ENCODE measurements around the gene ARHGAP28.

GRCh38 chr18:6793986-6794385 is 64.5 kb downstream of the ARHGAP28 start:
- TF ChIP-seq POLR2AphosphoS5 (IDR thresholded peaks at IDR 0.05), result no peak
- TF ChIP-seq, protein P1, sequence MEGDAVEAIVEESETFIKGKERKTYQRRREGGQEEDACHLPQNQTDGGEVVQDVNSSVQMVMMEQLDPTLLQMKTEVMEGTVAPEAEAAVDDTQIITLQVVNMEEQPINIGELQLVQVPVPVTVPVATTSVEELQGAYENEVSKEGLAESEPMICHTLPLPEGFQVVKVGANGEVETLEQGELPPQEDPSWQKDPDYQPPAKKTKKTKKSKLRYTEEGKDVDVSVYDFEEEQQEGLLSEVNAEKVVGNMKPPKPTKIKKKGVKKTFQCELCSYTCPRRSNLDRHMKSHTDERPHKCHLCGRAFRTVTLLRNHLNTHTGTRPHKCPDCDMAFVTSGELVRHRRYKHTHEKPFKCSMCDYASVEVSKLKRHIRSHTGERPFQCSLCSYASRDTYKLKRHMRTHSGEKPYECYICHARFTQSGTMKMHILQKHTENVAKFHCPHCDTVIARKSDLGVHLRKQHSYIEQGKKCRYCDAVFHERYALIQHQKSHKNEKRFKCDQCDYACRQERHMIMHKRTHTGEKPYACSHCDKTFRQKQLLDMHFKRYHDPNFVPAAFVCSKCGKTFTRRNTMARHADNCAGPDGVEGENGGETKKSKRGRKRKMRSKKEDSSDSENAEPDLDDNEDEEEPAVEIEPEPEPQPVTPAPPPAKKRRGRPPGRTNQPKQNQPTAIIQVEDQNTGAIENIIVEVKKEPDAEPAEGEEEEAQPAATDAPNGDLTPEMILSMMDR (IDR thresholded peaks at IDR 0.05), result no peak
- no peak for TF ChIP-seq POLR2A (IDR thresholded peaks at IDR 0.05)
